ENCODE data around the gene TEX44. TPM values are rescaled to one million over a fixed set of nuclear protein-coding genes. Genes with fewer than 3 reads are reported as not detected.

The TEX44 gene
- total and polyA plus RNA-seq, 9 of the 15 experiments (the other 6 are each of a cell fraction or from before 2014, with no cell fraction given), result not detected

- TF ChIP-seq NONO (IDR thresholded peaks at IDR 0.05; ENCODE audit: low read depth in 2 of 2, low read length in 1 of 2), result no peak
- TF ChIP-seq, protein P1, sequence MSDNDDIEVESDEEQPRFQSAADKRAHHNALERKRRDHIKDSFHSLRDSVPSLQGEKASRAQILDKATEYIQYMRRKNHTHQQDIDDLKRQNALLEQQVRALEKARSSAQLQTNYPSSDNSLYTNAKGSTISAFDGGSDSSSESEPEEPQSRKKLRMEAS (CRISPR knock-in tag; IDR thresholded peaks at IDR 0.05), result no peak
- TF ChIP-seq MXI1 (IDR thresholded peaks at IDR 0.05; ENCODE audit: low read depth, low read length), result no peak
- 0 out of 2 replicates have a peak, but pooled peaks have one; percentile 26 for TF ChIP-seq FOXM1 (IDR thresholded peaks at IDR 0.05; ENCODE audit: low read depth)
- TF ChIP-seq FOXM1 (CRISPR knock-in tag; IDR thresholded peaks at IDR 0.05; ENCODE audit: low read depth), result no peak
- peak; percentile 36; the same call in 1 of the 2 replicates for TF ChIP-seq C11orf30 (IDR thresholded peaks at IDR 0.05; ENCODE audit: low read depth)
- no peak for TF ChIP-seq GMEB1 (CRISPR knock-in tag; IDR thresholded peaks at IDR 0.05)
- TF ChIP-seq, protein P2, sequence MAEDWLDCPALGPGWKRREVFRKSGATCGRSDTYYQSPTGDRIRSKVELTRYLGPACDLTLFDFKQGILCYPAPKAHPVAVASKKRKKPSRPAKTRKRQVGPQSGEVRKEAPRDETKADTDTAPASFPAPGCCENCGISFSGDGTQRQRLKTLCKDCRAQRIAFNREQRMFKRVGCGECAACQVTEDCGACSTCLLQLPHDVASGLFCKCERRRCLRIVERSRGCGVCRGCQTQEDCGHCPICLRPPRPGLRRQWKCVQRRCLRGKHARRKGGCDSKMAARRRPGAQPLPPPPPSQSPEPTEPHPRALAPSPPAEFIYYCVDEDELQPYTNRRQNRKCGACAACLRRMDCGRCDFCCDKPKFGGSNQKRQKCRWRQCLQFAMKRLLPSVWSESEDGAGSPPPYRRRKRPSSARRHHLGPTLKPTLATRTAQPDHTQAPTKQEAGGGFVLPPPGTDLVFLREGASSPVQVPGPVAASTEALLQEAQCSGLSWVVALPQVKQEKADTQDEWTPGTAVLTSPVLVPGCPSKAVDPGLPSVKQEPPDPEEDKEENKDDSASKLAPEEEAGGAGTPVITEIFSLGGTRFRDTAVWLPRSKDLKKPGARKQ (CRISPR knock-in tag; IDR thresholded peaks at IDR 0.05), result no peak
- no peak for TF ChIP-seq MGA (IDR thresholded peaks at IDR 0.05)
- TF ChIP-seq SRF (CRISPR knock-in tag; IDR thresholded peaks at IDR 0.05), result no peak
- no peak for TF ChIP-seq L3MBTL2 (IDR thresholded peaks at IDR 0.05)
- TF ChIP-seq RBM25 (IDR thresholded peaks at IDR 0.05; ENCODE audit: low read depth, low read length, severe bottlenecking), result peak; percentile 24
Observed at GRCh38 chr2:231547315-231548110, 45.2 kb upstream of the TEX44 start (continued).
